Measurements from ENCODE around the gene TSNAXIP1.

DNA sequence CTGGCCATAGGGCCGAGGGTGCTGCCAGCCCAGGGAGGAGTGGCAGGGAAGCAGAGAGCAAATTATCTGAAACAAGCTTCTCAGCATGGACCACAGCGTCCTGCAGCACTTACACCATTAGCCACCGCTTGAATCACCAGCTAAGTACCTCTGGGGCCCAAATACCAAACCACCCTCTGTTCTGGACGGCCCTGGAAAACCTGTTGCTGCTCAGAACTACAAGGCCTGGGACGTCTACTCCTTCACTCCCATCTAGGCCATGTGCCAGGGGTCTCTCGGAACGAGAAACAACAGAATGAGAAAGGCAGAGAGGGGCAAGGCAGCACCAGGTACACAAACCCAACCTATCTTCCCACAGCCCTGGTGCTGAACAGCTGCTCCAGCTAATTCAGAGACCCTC, 47.7 kb upstream of the TSNAXIP1 start:
- TF ChIP-seq ZNF592 (IDR thresholded peaks at IDR 0.05) (no peak), JUND (IDR thresholded peaks at IDR 0.05; ENCODE audit: low read depth, low read length) (no peak)
